Aorta (tissue), 5 donors: Measurements from ENCODE around the gene BTBD18. TPM values are rescaled to one million over a fixed set of nuclear protein-coding genes. Genes with fewer than 3 reads are reported as not detected.
A peak's percentile ranks its signal among the peaks of the same experiment; 100 is the strongest.

Experiments
- ATAC-seq: fragments of 200-7000 bp; cut with Tn5 transposase; one replicate; pipeline ENCODE4 v1.9.1; 2022; ENCODE audit warnings: moderate library complexity; ENCODE audit not compliant: low FRiP score
- DNase-seq, 2 donors: peaks; one replicate each; pipeline ENCODE4 v3.0.0-alpha.2; 2020
- H3K27ac ChIP-seq, 2 donors: one replicate each; pipeline ENCODE4 v1.5.1; 2013; ENCODE audit warnings: low read length in 2 of 2, mild to moderate bottlenecking in 2 of 2, moderate library complexity in 2 of 2, control low read depth in 1 of 2, inconsistent platforms in 1 of 2, low read depth in 1 of 2
- H3K27me3 ChIP-seq, 2 donors: one replicate each; pipeline ENCODE4 v1.6.1; 2013; ENCODE audit warnings: control low read depth in 1 of 2, low read length in 1 of 2, mild to moderate bottlenecking in 1 of 2, moderate library complexity in 1 of 2; ENCODE audit not compliant: insufficient read depth in 2 of 2, control insufficient read depth in 1 of 2
- H3K36me3 ChIP-seq, 2 donors: one replicate each; pipeline ENCODE4 v1.6.1; 2013; ENCODE audit warnings: control low read depth in 1 of 2, low read length in 1 of 2, mild to moderate bottlenecking in 1 of 2; ENCODE audit not compliant: insufficient read depth in 2 of 2, control insufficient read depth in 1 of 2
- H3K4me1 ChIP-seq, 2 donors: one replicate each; pipeline ENCODE4 v1.6.1; 2013; ENCODE audit warnings: low read length in 2 of 2, control low read depth in 1 of 2, mild to moderate bottlenecking in 1 of 2, moderate library complexity in 1 of 2; ENCODE audit not compliant: insufficient read depth in 2 of 2, control insufficient read depth in 1 of 2
- H3K4me3 ChIP-seq, 2 donors: one replicate each; pipeline ENCODE4 v1.5.1; 2013; ENCODE audit warnings: low read length in 2 of 2, control low read depth in 1 of 2, mild to moderate bottlenecking in 1 of 2
- H3K9me3 ChIP-seq: one replicate; pipeline ENCODE4 v1.6.1; 2013; ENCODE audit warnings: mild to moderate bottlenecking, low read length; ENCODE audit not compliant: control insufficient read depth
- WGBS, 2 donors: extraction: QIAGEN DNeasy Blood & Tissue Kit; methylation state at CpG; one replicate each; pipeline ENCODE4 v1.1.7; 2013; 5-methylcytosine and 5-hydroxymethylcytosine counted together
- intact Hi-C, 2 donors: fragments of 100-400 bp; cut with DNase I; formaldehyde crosslinking; loops; one replicate each; pipeline versions ENCODE4 v1.14.2 to v1.15.0; 2022
- polyA plus RNA-seq, 2 donors: library from polyadenylated mRNA; stranded (reverse); fragments of 200-250 nt; gene quantifications; one replicate each; pipeline ENCODE4 v1.2.3, GENCODE V29; 2013
- total RNA-seq, 2 donors: library from RNA; stranded (reverse); fragmentation: NEBNext Ultra II Directional; extraction: Animal tissue kit (Norgen Biotek cat#: 25700); gene quantifications; one replicate each; pipeline ENCODE4 v1.2.1, GENCODE V29; 2021
- donor health status: healthy with polysubstance abuse.
- donor health status: Bipolar disorder and iron deficiency.
- donor health status: DM: no; HTN: no; CAD: no.
- donor health status: DM: no; HTN: no; CAD: no.
- donor health status: DM: yes; HTN: yes; CAD: no.

Gene BTBD18
- total and polyA plus RNA-seq, 4 donors, result 0.05 TPM; not detected in 3

GRCh38 chr11:57770793-57771192, 19.2 kb upstream of the BTBD18 start:
- no peak for ATAC-seq
- intact Hi-C loops, result no loop called here
- no peaks in the 10 kb centered on the region for H3K36me3 ChIP-seq
- no peak for DNase-seq
- H3K9me3 ChIP-seq, result no peaks in the 10 kb centered on the region
- no peak overlapping the region for H3K4me3 ChIP-seq
- peaks cover 5 to 22% of the 10 kb centered on the region in 2 donors for H3K4me1 ChIP-seq
- 47 to 57% methylated on average over 1 of the region's 1 CpG for WGBS, 2 donors
- H3K27me3 ChIP-seq, result no peaks in the 10 kb centered on the region
- no peak overlapping the region for H3K27ac ChIP-seq

GRCh38 chr11:57764972-57765371, 13.4 kb upstream of the BTBD18 start:
- Histone ChIP-seq H3K36me3 (no peaks in the 10 kb centered on the region), H3K4me1 (peaks cover 4 to 17% of the 10 kb centered on the region in 2 donors), H3K9me3 (no peaks in the 10 kb centered on the region), H3K4me3 (peak overlapping the region; percentile 48 to 99), H3K27me3 (no peaks in the 10 kb centered on the region), H3K27ac (no peak overlapping the region)
- WGBS, 2 donors, result 3 to 4% methylated on average over 2 of the region's 2 CpGs
- ATAC-seq (no peak), DNase-seq (no peak)
- intact Hi-C loops, result loop anchor here (5.0 kb wide), 1 partner anchor 32 kb away; no protein-coding TSS in a partner anchor

GRCh38 chr11:57764566-57764965, 12.9 kb upstream of the BTBD18 start:
- ATAC-seq (no peak), DNase-seq (no peak)
- H3K9me3 ChIP-seq, result no peaks in the 10 kb centered on the region
- H3K36me3 ChIP-seq, result no peaks in the 10 kb centered on the region
- intact Hi-C loops, result loop anchor here (5.0 kb wide), 1 partner anchor 33 kb away; no protein-coding TSS in a partner anchor
- peak overlapping the region; percentile 48 to 99 for H3K4me3 ChIP-seq
- peaks cover 4 to 17% of the 10 kb centered on the region in 2 donors for H3K4me1 ChIP-seq
- H3K27ac ChIP-seq, result no peak overlapping the region
- 0 to 2% methylated on average over 2 of the region's 2 CpGs for WGBS, 2 donors
- no peaks in the 10 kb centered on the region for H3K27me3 ChIP-seq

GRCh38 chr11:57764021-57764420, 12.4 kb upstream of the BTBD18 start:
- no peak for ATAC-seq
- intact Hi-C loops, result loop anchor here (5.0 kb wide), 1 partner anchor 33 kb away; no protein-coding TSS in a partner anchor
- H3K9me3 ChIP-seq, result no peaks in the 10 kb centered on the region
- DNase-seq, result no peak
- 9 to 12% methylated on average over 4 of the region's 4 CpGs for WGBS, 2 donors
- no peaks in the 10 kb centered on the region for H3K27me3 ChIP-seq
- H3K36me3 ChIP-seq, result no peaks in the 10 kb centered on the region
- H3K4me1 ChIP-seq, result peaks cover 4 to 17% of the 10 kb centered on the region in 2 donors
- H3K4me3 ChIP-seq, result peak overlapping the region; percentile 93 to 99
- H3K27ac ChIP-seq, result peak overlapping the region in 1 of 2 donors; percentile 22

- DNase-seq (no peak), ATAC-seq (peak; percentile 56)
- intact Hi-C loops, result loop anchor here (5.0 kb wide), 1 partner anchor 34 kb away; no protein-coding TSS in a partner anchor
- peak overlapping the region in 1 of 2 donors; percentile 22 for H3K27ac ChIP-seq
- no peaks in the 10 kb centered on the region for H3K36me3 ChIP-seq
- H3K4me1 ChIP-seq, result peaks cover 3 to 17% of the 10 kb centered on the region in 2 donors
- H3K27me3 ChIP-seq, result no peaks in the 10 kb centered on the region
- H3K9me3 ChIP-seq, result no peaks in the 10 kb centered on the region
- peak overlapping the region; percentile 93 to 99 for H3K4me3 ChIP-seq
- WGBS, 2 donors, result 0 to 4% methylated on average over 1 of the region's 1 CpG
Measured at GRCh38 chr11:57763568-57763967, 11.9 kb upstream of the BTBD18 start.

GRCh38 chr11:57762235-57762861, 10.7 kb upstream of the BTBD18 start:
- H3K27ac ChIP-seq, result peak overlapping the region in 1 of 2 donors; percentile 59
- peaks cover 2 to 17% of the 10 kb centered on the region in 2 donors for H3K4me1 ChIP-seq
- H3K36me3 ChIP-seq, result no peaks in the 10 kb centered on the region
- DNase-seq, result no peak
- intact Hi-C loops, result loop anchor here (5.0 kb wide), 1 partner anchor 35 kb away; no protein-coding TSS in a partner anchor
- ATAC-seq, result no peak
- H3K9me3 ChIP-seq, result no peaks in the 10 kb centered on the region
- 0 to 1% methylated on average over 9 of the region's 9 CpGs for WGBS, 2 donors
- no peaks in the 10 kb centered on the region for H3K27me3 ChIP-seq
- H3K4me3 ChIP-seq, result peak overlapping the region; percentile 93 to 99

- Histone ChIP-seq H3K27me3 (no peaks in the 10 kb centered on the region), H3K4me3 (peak within 1 kb of the TSS; percentile 93 to 99), H3K36me3 (no peaks in the 10 kb centered on the region), H3K9me3 (no peaks in the 10 kb centered on the region), H3K4me1 (peaks cover 2 to 13% of the 10 kb centered on the region in 2 donors), H3K27ac (peak within 1 kb of the TSS; percentile 82 to 95)
- DNase-seq (peak; percentile 83 to 91), ATAC-seq (peak; percentile 97)
- 1 to 3% methylated on average over 13 of the region's 13 CpGs for WGBS, 2 donors
- intact Hi-C loops, result loop anchor here (5.0 kb wide), 1 partner anchor 36 kb away; no protein-coding TSS in a partner anchor
Measured at GRCh38 chr11:57761301-57762234, 9.9 kb upstream of the BTBD18 start, which contains the start of gene CTNND1. Gene CTNND1, plus strand, starts transcription at chr11:57761802. Its CDS starts 29,677 bp downstream, at chr11:57791479.

GRCh38 chr11:57758174-57758573, 6.6 kb upstream of the BTBD18 start:
- Histone ChIP-seq H3K27me3 (no peaks in the 10 kb centered on the region), H3K9me3 (no peaks in the 10 kb centered on the region), H3K27ac (no peak overlapping the region), H3K4me1 (no peaks in the 10 kb centered on the region), H3K4me3 (no peak overlapping the region), H3K36me3 (no peaks in the 10 kb centered on the region)
- intact Hi-C loops, result loop anchor here in 1 of 2 donors (5.0 kb wide), 1 partner anchor 51 kb away; no protein-coding TSS in a partner anchor
- DNase-seq, result no peak
- 81 to 84% methylated on average over 3 of the region's 3 CpGs for WGBS, 2 donors
- ATAC-seq, result no peak
